DND-41 (cell line): Measurements from ENCODE around the gene COL25A1.

Experiments
- ATAC-seq: fragments of 200-7000 bp; cut with Tn5 transposase; 3 replicates; pipeline ENCODE4 v1.9.1; 2021; ENCODE audit warnings: low read depth; ENCODE audit not compliant: insufficient read depth
- DNase-seq: peaks from one replicate; pipeline ENCODE4 v3.0.0-alpha.2; 2020
- H2AFZ ChIP-seq: 2 replicates; pipeline ENCODE4 v1.6.0; 2012; ENCODE audit warnings: low read depth, low read length
- H3K27ac ChIP-seq: 2 replicates; pipeline ENCODE4 v1.5.1; 2012; ENCODE audit warnings: low read length, inconsistent platforms
- H3K27me3 ChIP-seq: fragments of 200-600 bp; sonication (generic); 2 replicates; pipeline ENCODE4 v1.6.0; 2012; ENCODE audit warnings: low read length, mild to moderate bottlenecking, inconsistent platforms; ENCODE audit not compliant: insufficient read depth, poor library complexity
- H3K36me3 ChIP-seq: 2 replicates; pipeline ENCODE4 v1.5.1; 2012; ENCODE audit warnings: low read length, inconsistent platforms; ENCODE audit not compliant: insufficient read depth
- H3K4me1 ChIP-seq: 2 replicates; pipeline ENCODE4 v1.5.1; 2012; ENCODE audit warnings: mild to moderate bottlenecking, low read length; ENCODE audit not compliant: insufficient read depth
- H3K4me2 ChIP-seq: 2 replicates; pipeline ENCODE4 v1.6.0; 2012; ENCODE audit warnings: mild to moderate bottlenecking, moderate library complexity, low read length, inconsistent platforms; ENCODE audit not compliant: insufficient read depth
- H3K4me3 ChIP-seq, 2 experiments: fragments of 200-600 bp in 1 of 2; shearing (Covaris generic) in 1 of 2; 2 replicates each; pipeline ENCODE4 v1.5.1; 2012 to 2016; ENCODE audit warnings: inconsistent platforms in 2 of 2, low read length in 2 of 2, mild to moderate bottlenecking in 2 of 2, low read depth in 1 of 2, moderate library complexity in 1 of 2
- H3K79me2 ChIP-seq: 2 replicates; pipeline ENCODE4 v1.6.0; 2012; ENCODE audit warnings: low read length, inconsistent platforms; ENCODE audit not compliant: insufficient read depth
- H3K9ac ChIP-seq: 2 replicates; pipeline ENCODE4 v1.6.0; 2012; ENCODE audit warnings: low read depth, mild to moderate bottlenecking, inconsistent platforms, low read length, moderate library complexity
- H3K9me3 ChIP-seq: 2 replicates; pipeline ENCODE4 v1.5.1; 2012; ENCODE audit warnings: low read length, moderate library complexity, mild to moderate bottlenecking, inconsistent platforms; ENCODE audit not compliant: insufficient read depth, severe bottlenecking
- H4K20me1 ChIP-seq: 2 replicates; pipeline ENCODE4 v1.6.0; 2012; ENCODE audit warnings: low read length; ENCODE audit not compliant: insufficient read depth
- EZH2 ChIP-seq: IDR thresholded peaks from 3 replicates; pipeline ENCODE4 v1.6.1; 2012; ENCODE audit warnings: borderline replicate concordance, low read depth, mild to moderate bottlenecking, moderate library complexity, low read length, inconsistent platforms; ENCODE audit not compliant: severe bottlenecking
- TF ChIP-seq, protein P1 (sequence below): IDR thresholded peaks from 2 replicates; pipeline ENCODE4 v1.5.1; 2012; ENCODE audit warnings: borderline replicate concordance, low read length, moderate library complexity, mild to moderate bottlenecking; ENCODE audit not compliant: poor library complexity, severe bottlenecking; ENCODE audit errors: extremely low read depth

The COL25A1 gene

DNA sequence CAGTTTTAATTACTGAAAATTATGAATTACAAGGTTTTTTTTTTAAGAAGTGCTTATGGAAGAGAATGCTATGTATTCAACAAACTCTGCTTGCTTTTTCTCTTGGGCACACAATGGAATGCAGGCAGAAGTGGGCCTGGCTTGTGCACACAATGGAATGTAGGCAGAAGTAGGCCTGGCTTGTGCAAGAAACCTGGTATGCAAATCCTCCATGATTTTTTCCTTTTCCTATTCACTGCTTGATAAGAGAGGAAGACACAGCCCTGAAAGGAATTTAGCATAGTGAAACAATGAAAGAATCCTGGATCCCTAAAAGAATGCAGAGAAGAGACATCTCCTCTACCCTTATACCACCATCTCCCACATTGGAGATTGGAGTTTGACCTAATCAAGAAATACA lies 138.4 kb downstream of the COL25A1 start:
- Histone ChIP-seq H3K79me2 (no peaks in the 10 kb centered on the region), H3K4me1 (no peaks in the 10 kb centered on the region), H3K9me3 (no peaks in the 10 kb centered on the region), H4K20me1 (no peaks in the 10 kb centered on the region), H3K4me3 (no peak overlapping the region), H3K36me3 (no peaks in the 10 kb centered on the region), H3K27ac (no peak overlapping the region), H3K9ac (no peak overlapping the region), H2AFZ (no peak overlapping the region), H3K27me3 (no peaks in the 10 kb centered on the region), H3K4me2 (no peak overlapping the region)
- no peak for ATAC-seq
- TF ChIP-seq, protein P1, sequence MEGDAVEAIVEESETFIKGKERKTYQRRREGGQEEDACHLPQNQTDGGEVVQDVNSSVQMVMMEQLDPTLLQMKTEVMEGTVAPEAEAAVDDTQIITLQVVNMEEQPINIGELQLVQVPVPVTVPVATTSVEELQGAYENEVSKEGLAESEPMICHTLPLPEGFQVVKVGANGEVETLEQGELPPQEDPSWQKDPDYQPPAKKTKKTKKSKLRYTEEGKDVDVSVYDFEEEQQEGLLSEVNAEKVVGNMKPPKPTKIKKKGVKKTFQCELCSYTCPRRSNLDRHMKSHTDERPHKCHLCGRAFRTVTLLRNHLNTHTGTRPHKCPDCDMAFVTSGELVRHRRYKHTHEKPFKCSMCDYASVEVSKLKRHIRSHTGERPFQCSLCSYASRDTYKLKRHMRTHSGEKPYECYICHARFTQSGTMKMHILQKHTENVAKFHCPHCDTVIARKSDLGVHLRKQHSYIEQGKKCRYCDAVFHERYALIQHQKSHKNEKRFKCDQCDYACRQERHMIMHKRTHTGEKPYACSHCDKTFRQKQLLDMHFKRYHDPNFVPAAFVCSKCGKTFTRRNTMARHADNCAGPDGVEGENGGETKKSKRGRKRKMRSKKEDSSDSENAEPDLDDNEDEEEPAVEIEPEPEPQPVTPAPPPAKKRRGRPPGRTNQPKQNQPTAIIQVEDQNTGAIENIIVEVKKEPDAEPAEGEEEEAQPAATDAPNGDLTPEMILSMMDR: no peak
- TF ChIP-seq EZH2: no peak
- no peak for DNase-seq

DNA sequence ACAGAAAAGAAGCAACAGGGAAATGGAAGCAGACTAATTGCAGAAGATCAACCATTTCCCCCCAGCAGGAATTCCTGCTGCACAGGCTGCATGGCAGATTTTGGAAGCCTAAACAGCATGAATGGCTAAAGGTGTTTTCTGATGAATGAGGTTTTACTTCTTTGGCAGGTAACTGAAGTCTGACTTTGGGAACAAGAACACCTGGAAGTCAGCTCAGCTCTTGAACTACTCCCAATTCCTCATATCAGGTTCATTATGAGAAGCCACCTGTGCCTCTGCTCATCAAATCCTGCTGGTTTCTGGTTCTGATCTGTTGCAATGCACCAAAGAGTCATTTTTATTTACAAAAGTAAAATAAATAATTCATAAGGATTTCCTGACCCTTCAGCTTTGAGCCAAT lies 139.0 kb downstream of the COL25A1 start:
- no peak overlapping the region for H3K4me3 ChIP-seq
- DNase-seq (no peak), ATAC-seq (no peak)
- H2AFZ ChIP-seq: no peak overlapping the region
- H3K27ac ChIP-seq: no peak overlapping the region
- H3K4me2 ChIP-seq: no peak overlapping the region
- no peaks in the 10 kb centered on the region for H3K27me3 ChIP-seq
- H3K4me1 ChIP-seq: no peaks in the 10 kb centered on the region
- H3K79me2 ChIP-seq: no peaks in the 10 kb centered on the region
- no peaks in the 10 kb centered on the region for H4K20me1 ChIP-seq
- H3K36me3 ChIP-seq: no peaks in the 10 kb centered on the region
- no peak overlapping the region for H3K9ac ChIP-seq
- H3K9me3 ChIP-seq: no peaks in the 10 kb centered on the region
- TF ChIP-seq, protein P1: no peak
- no peak for TF ChIP-seq EZH2

DNA sequence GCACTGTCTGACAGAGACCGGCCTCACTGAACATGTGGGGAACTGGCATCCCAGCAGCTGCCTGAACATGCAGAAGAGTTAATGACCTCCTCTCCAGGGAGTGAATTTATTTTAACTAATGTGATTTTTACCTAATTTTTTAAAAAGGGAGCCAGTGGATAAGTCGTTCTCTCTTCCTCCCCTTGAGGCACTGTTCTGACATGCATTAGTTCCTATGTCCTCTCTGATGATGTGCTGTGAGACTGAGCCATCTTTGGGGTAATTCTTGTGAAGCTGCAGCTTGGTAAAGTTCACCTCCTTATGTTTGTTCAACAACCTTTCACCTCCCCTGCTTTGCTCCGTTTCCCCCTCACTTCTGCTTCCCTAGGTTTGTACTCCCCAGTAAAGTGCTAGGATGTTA lies 139.7 kb downstream of the COL25A1 start:
- H2AFZ ChIP-seq: no peak overlapping the region
- H3K79me2 ChIP-seq: no peaks in the 10 kb centered on the region
- no peak overlapping the region for H3K4me3 ChIP-seq
- H4K20me1 ChIP-seq: no peaks in the 10 kb centered on the region
- no peak overlapping the region for H3K4me2 ChIP-seq
- TF ChIP-seq, protein P1: no peak
- no peak for TF ChIP-seq EZH2
- no peaks in the 10 kb centered on the region for H3K4me1 ChIP-seq
- DNase-seq (no peak), ATAC-seq (no peak)
- H3K36me3 ChIP-seq: no peaks in the 10 kb centered on the region
- no peaks in the 10 kb centered on the region for H3K9me3 ChIP-seq
- H3K27me3 ChIP-seq: no peaks in the 10 kb centered on the region
- H3K27ac ChIP-seq: no peak overlapping the region
- H3K9ac ChIP-seq: no peak overlapping the region

DNA sequence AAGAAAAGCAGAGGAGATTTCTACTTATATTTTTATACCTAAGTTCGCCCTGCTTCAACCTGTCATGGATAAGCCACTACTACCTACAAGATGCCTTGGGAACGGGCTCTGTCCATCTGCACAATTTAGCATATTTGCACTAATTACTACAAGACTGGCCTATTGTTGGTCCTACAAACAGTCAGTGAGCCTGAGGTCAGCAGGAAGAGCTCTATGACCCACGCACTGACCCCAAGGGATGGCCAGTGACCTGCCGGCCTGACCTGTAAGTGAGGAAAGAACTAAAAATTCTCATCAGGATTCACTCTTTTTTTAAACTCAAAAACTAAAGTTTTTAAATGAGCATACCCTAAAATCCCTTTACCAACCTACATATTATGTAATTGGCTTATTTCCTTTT lies 142.0 kb downstream of the COL25A1 start:
- no peak for ATAC-seq
- DNase-seq: no peak
- H3K9ac ChIP-seq: no peak overlapping the region
- no peak overlapping the region for H3K4me2 ChIP-seq
- no peak overlapping the region for H2AFZ ChIP-seq
- no peaks in the 10 kb centered on the region for H4K20me1 ChIP-seq
- TF ChIP-seq EZH2: no peak
- TF ChIP-seq, protein P1: no peak
- H3K79me2 ChIP-seq: no peaks in the 10 kb centered on the region
- no peak overlapping the region for H3K27ac ChIP-seq
- no peaks in the 10 kb centered on the region for H3K36me3 ChIP-seq
- H3K4me3 ChIP-seq: no peak overlapping the region
- H3K27me3 ChIP-seq: no peaks in the 10 kb centered on the region
- H3K9me3 ChIP-seq: no peaks in the 10 kb centered on the region
- H3K4me1 ChIP-seq: no peaks in the 10 kb centered on the region
